Measurements from ENCODE around the gene PICALM. TPM values are rescaled to one million over a fixed set of nuclear protein-coding genes. Genes with fewer than 3 reads are reported as not detected.

Gene PICALM
- polyA plus RNA-seq, 1 experiment = 303 TPM

GRCh38 chr11:85914425-85914824 lies 154.5 kb downstream of the PICALM start:
- DNase-seq (ENCODE audit: low read depth, low spot score) = no peak
- peaks cover 4% of the 10 kb centered on the region; the same call in 1 of the 2 replicates for H3K9me3 ChIP-seq (ENCODE audit: control insufficient read depth, insufficient read depth, low read length)
- ChIA-PET POLR2A (no interaction called here), CTCF (no interaction called here)
- H3K4me3 ChIP-seq (ENCODE audit: low read depth, low read length) = no peak overlapping the region
- TF ChIP-seq CTCF (IDR thresholded peaks at IDR 0.05; ENCODE audit: low read depth, low read length) = no peak
- H3K27me3 ChIP-seq (ENCODE audit: control insufficient read depth, insufficient read depth, low read length) = peaks cover 7% of the 10 kb centered on the region
- H3K27ac ChIP-seq (ENCODE audit: low read depth, low read length) = no peak overlapping the region

- CTCF ChIA-PET = no interaction called here
These were observed 155.4 kb downstream of the PICALM start for GRCh38 chr11:85913513-85913912.

GRCh38 chr11:85912414-85912813 lies 156.5 kb downstream of the PICALM start:
- no peak for TF ChIP-seq CTCF (IDR thresholded peaks at IDR 0.05; ENCODE audit: low read depth, low read length)
- POLR2A ChIA-PET = no interaction called here
- Histone ChIP-seq H3K9me3 (ENCODE audit: control insufficient read depth, insufficient read depth, low read length) (peaks cover 4% of the 10 kb centered on the region; the same call in 1 of the 2 replicates), H3K27ac (ENCODE audit: low read depth, low read length) (no peak overlapping the region), H3K27me3 (ENCODE audit: control insufficient read depth, insufficient read depth, low read length) (peaks cover 7% of the 10 kb centered on the region), H3K4me3 (ENCODE audit: low read depth, low read length) (no peak overlapping the region)
- DNase-seq (ENCODE audit: low read depth, low spot score) = no peak
- CTCF ChIA-PET = no interaction called here

More at GRCh38 chr11:85913513-85913912, 155.4 kb downstream of the PICALM start:
- no peak overlapping the region for H3K27ac ChIP-seq (ENCODE audit: low read depth, low read length)
- POLR2A ChIA-PET = no interaction called here
- no peak for TF ChIP-seq CTCF (IDR thresholded peaks at IDR 0.05; ENCODE audit: low read depth, low read length)
- H3K27me3 ChIP-seq (ENCODE audit: control insufficient read depth, insufficient read depth, low read length) = peaks cover 7% of the 10 kb centered on the region
- H3K9me3 ChIP-seq (ENCODE audit: control insufficient read depth, insufficient read depth, low read length) = peaks cover 4% of the 10 kb centered on the region; the same call in 1 of the 2 replicates
- H3K4me3 ChIP-seq (ENCODE audit: low read depth, low read length) = no peak overlapping the region
- DNase-seq (ENCODE audit: low read depth, low spot score) = no peak

Other genes with a start within 250 kb of the PICALM start
- gene CCDC83, start 213.7 kb downstream of the PICALM start, polyA plus RNA-seq (2011; rRNA removed) = not detected in 2 replicates
- 11.9 and 17.5 TPM in 2 replicates for gene EED, start 175.7 kb upstream of the PICALM start, polyA plus RNA-seq (2011; rRNA removed)
- 120 and 129 TPM in 2 replicates for gene HIKESHI, start 233.2 kb upstream of the PICALM start, polyA plus RNA-seq (2011; rRNA removed)

Data from AG04450 (cell line).